HG02642 (cell line): ENCODE measurements around the gene SEC31B.
A peak's percentile ranks its signal among the peaks of the same experiment; 100 is the strongest.

Experiments
- ATAC-seq: cut with Tn5 transposase; IDR thresholded peaks from one replicate; pipeline ENCODE4 v1.9.1; 2021; ENCODE audit warnings: mild to moderate bottlenecking; ENCODE audit not compliant: unreplicated experiment, poor library complexity

The SEC31B gene

GRCh38 chr10:100528921-100529474 lies 9.3 kb upstream of the SEC31B start:
- peak; percentile 27 for ATAC-seq

GRCh38 chr10:100528123-100528886 lies 8.6 kb upstream of the SEC31B start:
- no peak for ATAC-seq

- no peak for ATAC-seq
Measured at GRCh38 chr10:100524638-100525037, 5.0 kb upstream of the SEC31B start.

GRCh38 chr10:100524206-100524605 lies 4.5 kb upstream of the SEC31B start:
- ATAC-seq: no peak

GRCh38 chr10:100522945-100523344 lies 3.3 kb upstream of the SEC31B start:
- no peak for ATAC-seq

GRCh38 chr10:100522107-100522801 lies 2.6 kb upstream of the SEC31B start:
- no peak for ATAC-seq

- ATAC-seq: no peak
Measured at GRCh38 chr10:100520811-100521210, 1.1 kb upstream of the SEC31B start.

- ATAC-seq: no peak
Measured at GRCh38 chr10:100518761-100519241, 860 bp downstream of the SEC31B start.

- ATAC-seq: no peak
Measured at GRCh38 chr10:100516847-100517246, 2.8 kb downstream of the SEC31B start.

- no peak for ATAC-seq
Measured at GRCh38 chr10:100515612-100516011, 4.0 kb downstream of the SEC31B start.

- ATAC-seq: no peak
Measured at GRCh38 chr10:100510533-100511308, 8.9 kb downstream of the SEC31B start.

- ATAC-seq: no peak
Measured at GRCh38 chr10:100509241-100509840, 10.3 kb downstream of the SEC31B start.

GRCh38 chr10:100508691-100509150 lies 10.9 kb downstream of the SEC31B start:
- ATAC-seq: peak; percentile 36

GRCh38 chr10:100508266-100508665 lies 11.4 kb downstream of the SEC31B start:
- no peak for ATAC-seq

GRCh38 chr10:100507357-100507732 lies 12.3 kb downstream of the SEC31B start:
- ATAC-seq: no peak

- no peak for ATAC-seq
Measured at GRCh38 chr10:100506596-100507356, 12.9 kb downstream of the SEC31B start.

- no peak for ATAC-seq
Measured at GRCh38 chr10:100505164-100505563, 14.5 kb downstream of the SEC31B start.

GRCh38 chr10:100504096-100504495 lies 15.6 kb downstream of the SEC31B start:
- no peak for ATAC-seq

- ATAC-seq: no peak
Measured at GRCh38 chr10:100502926-100503494, 16.7 kb downstream of the SEC31B start.
